Activated T-helper 9 cell treated with anti-CD3 and anti-CD28 coated beads, Interleukin-2, amount 50 U/mL, for 16 hours (primary cell): Measurements from ENCODE around the gene ANXA5.
A peak's percentile ranks its signal among the peaks of the same experiment; 100 is the strongest.
"Not testable (repeated sequence)": the region's sequence is repeated elsewhere in the genome, so short reads cannot be mapped to it uniquely, and the experiment has no call there.

Experiments used
- DNase-seq: peaks from one replicate; pipeline ENCODE4 v3.0.0-alpha.2; 2020; ENCODE audit warnings: low read depth

The ANXA5 gene

DNA sequence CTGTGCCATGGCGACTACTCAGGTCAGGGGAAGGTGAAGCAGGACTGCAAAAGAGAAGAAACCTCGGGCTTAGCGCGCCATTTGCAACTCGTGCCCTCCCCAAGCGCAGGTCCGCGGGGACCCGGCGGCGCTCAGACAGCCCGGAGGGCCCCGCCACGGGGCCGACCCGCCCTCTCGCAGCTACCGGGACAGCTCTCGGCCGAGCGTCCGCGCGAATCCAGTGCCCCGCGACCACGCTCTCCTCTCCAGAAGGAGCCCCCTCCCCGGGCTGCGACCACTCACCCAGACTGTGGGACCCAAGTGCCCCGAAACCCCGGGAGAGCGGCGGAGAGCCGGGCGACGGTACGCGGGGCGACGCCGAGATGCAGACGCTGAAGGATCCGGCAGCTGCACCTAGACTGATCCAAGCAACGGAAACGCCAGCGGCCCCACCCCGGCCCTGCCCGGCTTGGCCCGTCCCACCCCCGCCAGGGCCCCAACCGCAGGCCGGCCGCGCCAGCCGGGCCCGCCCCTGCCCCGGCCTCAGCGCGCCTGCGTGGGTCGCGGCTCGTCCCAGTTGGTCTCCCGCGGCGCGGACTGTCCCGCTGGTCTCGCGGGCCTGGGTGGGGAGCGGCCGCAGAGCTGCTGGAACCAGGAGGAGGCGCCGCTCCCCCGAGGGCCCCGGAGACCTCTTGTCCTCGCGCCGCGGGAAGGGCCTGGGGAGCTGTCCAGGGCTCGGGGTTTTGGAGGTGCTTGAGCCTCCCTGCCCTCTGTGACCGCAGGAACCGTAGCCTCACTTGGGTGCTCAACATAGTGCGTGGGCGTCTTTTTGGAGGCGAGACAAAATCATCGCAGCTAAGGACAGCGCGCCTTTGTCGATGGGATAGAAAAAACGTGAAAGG, at the start of gene ANXA5:
ANXA5 (minus strand) TSS at position 400 of the 881 bp plus-strand sequence; CDS start at position 9, 391 bp downstream.
- peak; percentile 46 for DNase-seq

DNA sequence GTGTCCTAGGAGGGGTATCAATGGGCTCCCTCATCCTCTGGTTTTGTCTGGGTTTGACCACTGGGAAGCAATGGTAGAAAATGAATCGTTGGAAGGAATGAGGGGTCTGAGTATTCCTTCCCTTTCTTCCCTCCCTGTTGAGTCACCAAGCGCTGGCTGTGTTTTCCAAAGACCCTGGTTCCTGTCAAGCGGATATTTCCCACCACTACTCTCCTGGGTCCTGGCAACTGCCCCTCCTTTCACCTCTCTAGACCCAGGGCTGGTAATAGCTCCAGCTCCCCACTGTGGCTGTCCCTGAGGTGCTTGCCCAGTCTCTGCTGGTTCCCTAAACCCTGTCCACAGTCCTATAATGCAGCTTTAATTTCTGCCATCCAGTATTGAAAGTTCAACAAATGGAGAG, 46.0 kb upstream of the ANXA5 start:
- DNase-seq: no peak

DNA sequence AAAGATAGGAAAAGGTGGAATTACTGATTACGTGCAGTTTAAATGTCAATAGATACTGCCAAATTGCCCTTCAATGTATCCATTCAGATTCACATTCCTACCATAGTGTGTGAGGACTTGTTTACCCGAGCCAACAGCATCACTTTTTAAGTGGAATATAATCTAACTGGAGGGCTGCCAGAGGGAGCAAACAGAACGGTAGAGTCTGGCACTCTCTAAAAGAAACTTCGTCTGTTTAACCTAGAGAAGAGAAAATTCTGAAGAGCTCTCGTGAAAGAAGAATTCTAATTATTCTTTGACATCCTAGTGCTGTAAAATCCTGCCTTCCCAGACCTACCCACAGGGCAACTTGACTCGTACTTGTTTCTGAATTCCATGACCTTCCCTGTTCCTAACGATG, 45.0 kb upstream of the ANXA5 start:
- no peak for DNase-seq

DNA sequence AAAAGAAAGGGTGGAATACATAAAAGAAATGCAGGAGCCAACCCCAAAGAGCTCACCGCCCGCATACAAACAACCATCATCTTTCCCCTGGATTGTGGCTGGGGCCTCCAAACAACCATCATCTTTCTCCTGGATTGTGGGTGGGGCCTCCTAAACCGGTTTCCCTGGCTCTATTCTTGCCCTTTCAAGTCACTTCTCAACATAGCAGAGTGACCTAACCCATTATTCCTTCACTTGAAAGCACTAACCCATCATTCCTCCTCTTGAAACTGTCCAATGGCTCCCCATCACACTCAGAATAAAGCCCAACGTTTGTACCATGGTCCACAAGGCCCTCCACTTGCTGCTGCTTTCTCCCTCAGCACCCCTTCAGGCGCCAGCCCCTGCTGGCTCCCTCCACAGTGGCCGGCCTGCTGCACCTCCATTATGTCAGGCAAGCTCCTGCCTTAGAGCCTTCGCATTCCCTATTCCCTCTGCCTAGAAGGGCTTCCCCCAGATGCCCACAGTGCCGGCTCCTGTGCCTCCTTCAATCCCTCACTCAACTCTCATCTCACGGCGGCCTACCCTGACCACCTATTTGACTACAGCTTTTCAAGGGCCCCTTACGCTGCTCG, 44.1 kb upstream of the ANXA5 start:
- DNase-seq: no peak

DNA sequence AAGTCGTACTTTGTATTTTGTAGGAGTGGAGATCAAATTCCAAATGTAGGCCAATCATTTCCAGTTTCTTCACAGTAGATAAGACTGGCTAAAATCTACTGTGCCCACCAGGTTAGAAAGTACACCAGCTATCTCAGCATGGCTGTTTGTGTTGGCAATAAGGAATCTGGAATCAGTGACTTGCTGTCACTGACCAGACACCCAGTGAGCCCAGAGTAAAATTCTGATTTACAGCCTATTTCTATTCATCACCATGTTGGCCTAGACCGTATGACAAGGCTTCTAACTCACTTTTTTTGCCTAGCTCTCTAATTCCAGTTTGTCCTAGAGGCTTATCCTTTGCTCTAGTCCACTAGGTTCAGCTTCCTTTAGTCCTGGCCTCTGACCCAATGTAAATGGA, 42.8 kb upstream of the ANXA5 start:
- no peak for DNase-seq

DNA sequence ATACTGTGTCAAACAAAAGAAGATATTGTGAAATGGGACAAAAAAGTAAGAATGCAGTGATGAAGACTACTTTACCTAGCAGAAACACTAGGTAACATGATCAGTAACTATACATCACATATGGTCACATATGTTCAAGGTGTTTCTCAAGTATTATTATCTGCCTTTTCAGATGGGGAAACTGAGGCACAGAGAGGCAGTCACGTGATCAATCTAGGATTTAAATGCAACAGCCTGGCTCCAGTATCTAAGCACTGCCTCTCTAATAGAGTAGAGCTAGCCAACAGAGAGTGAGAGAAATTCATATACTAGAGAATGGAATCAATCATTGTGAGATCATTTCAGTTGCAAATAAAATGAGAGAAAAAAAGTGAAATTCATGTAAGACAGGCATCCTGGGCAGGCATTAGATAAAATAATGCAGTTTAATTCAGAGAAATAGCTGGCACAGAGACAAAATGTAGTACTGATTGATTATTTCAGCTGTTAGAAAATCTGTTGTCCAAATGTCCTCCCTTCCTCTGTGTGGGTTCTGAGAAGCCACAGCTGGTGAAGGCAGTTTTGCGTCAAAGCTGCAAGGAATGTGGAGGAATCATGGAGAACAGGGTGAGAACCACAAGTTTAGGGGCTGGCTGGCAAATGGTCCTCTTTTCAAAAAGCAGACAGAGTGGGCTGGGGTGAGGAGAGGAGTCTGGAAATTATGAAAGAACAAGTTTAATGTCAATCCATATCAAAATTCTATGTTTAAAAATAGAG, 42.2 kb upstream of the ANXA5 start:
- DNase-seq: no peak

DNA sequence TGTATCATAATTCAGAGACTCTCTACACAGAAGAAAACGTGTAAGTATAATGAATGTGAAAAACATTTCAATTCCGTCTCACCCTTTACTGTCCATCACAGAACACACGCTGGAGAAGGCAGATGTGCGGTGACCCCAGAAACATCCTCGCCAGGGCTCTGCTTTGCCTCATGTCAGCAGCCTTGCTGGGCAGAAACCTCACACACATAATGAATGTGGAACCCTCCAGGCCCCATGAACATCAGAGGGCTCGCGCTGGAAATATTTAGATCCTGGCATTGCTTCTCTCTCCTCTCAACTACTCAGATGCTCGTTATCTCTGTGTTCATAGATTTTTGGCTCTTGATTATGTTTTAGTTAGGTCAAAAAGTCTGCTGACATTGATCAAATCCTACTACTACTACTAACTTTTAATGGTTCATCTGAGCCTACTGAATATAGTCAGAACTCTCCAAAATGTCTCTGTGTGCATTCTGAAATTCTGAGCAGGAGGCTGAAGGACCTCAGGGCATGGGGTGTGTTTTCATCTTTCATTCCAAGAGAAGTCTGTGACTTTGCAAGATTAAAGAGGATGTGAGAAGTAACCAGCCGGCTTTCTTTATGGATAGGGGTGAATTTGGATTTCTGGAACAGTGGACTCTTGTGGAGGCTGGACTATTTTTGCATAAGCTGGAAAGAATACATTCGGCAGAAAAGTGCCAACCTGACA, 41.2 kb upstream of the ANXA5 start:
- no peak for DNase-seq

DNA sequence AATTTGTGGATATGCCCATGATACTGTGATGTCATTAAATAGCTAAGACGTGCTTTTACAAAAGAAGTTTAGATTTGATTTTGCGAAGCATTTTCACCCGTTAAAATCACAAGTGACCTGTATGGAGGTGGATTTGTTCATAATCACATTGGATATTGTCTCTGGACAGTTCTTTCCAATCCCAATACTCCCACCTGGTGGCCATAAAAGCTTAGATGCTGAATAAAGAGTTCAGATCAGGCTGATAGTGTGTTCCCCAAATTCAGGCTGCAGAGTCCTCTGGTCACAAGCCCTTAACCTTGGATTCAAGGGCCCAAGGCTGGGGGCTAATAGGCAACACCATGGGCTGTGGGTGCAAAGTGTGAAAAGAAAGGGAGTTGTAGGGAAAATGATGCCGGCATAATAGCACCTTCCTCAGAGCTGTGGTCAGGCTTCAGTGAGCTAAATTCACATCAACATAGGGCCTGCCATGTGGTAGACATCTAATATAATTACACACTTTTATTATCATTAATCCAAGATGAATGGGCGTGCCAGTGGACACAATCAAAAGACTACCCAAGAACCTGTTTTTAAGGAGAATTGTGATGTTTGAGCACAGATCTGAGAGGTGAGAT, 40.1 kb upstream of the ANXA5 start:
- DNase-seq: no peak

DNA sequence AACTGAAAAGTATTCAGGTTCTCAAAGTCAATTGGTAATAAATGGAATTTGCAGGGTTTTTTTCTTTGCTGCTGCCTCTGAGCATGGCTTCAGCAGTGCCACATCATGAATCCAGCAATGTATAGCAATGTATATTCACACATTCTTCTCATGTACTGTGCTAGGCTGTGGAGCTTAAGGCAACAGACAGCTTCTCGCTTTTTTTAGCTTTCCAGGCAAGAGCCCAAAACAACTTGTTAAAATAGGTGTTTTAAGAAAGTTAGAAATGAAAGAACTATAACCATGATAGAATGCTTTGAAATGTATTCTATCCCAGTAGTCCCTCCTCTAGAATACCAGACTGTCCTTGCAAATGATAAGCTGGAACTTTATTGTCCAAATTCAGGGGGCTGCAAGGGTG, 37.8 kb upstream of the ANXA5 start:
- no peak for DNase-seq

DNA sequence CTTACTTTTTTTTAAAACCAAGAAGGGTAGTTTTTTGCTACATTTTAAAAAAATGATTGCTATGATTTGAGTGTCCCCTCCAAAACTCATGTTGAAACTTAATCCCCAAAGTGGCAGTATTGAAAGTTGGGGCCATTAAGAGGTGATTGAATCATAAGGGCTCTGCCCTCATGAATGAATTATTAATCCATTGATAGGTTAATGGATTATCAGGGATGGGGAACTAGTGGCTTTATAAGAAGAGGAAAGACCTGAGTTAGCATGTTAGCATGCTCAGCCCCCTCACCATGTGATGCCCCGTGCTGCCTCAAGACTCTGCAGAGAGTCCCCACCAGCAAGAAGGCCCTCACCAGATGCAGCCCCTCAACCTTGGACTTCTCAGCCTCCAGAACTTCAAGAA, 37.2 kb upstream of the ANXA5 start:
- no peak for DNase-seq

DNA sequence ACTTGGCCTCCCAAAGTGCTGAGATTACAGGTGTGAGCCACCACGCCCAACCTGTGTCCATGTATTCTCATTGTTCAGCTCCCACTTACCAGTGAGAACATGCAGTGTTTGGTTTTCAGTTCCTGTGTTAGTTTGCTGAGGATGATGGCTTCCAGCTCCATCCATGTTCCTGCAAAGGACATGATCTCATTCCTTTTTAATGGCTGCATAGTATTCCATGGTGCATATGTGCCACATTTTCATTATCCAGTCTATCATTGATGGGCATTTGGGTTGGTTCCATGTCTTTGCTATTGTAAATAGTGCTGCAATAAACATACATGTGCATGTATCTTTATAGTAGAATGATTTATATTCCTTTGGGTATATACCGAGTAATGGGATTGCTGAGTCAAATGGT, 33.0 kb upstream of the ANXA5 start:
- DNase-seq: not testable (repeated sequence)

DNA sequence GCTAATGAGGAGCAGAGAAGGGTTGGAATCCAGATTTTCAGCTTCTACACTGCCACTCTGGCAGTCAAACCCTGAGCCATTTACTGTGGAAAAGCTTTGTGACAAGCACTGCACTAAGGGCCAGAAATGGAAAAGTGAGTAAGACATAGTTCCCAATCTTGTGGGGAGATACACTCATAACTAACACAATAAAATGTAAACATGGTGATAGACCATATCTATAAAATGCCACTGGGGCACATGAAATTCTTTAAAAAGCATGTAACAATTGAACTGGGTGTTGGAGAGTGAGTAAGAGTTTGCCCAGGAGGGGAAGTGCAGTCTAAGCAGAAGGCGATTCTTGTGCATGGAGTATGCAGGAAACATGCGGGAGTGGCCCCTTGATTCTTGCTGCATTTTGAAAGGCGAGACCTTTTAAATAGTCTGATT, 32.0 kb upstream of the ANXA5 start:
- DNase-seq: no peak

DNA sequence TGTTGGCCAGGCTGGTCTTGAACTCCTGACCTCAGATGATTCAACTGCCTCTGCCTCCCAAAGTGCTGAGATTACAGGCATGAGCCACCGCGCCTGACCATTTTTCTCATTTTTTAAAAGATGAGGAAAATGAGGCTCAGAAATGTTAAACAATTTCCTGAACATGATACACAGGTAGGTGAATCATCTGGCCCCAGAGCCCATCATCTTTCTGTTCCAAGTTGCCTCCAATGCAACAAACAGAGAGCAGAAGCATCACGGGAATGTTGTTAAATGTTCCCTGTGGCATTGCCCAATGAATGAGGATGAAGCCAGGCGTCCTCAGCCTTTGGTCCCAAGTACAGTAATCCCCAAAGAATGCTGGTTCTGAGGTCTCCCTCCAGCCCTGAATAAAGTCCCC, 31.3 kb upstream of the ANXA5 start:
- DNase-seq: no peak

DNA sequence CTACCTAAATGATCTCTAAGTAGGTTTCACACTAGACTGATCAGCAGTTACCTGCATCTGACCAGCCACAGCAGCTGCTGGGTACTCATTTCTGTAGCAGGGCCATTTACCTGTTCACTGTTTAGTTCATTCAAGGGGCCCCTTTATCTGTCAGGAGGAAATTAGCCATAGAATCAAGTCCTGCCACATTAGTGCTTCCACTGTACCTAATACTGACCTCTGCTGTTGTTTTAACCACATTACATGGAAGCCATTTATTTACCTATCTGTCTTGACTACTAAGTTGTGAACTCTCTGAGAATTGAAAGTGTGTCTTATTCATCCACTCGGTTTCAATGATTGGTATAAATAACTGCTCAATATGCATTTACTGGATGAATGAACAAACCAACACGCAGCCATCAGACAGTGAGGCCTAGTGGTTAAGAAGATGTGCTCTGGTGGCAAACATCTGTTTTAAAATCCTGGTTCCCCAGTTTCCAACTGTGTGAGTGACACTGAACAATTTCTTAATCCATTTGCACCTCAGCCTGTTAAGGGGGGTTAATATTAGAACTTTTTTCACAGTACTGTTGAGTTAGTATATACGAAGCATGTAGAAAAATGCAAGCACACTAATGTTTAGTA, 30.0 kb upstream of the ANXA5 start:
- no peak for DNase-seq

DNA sequence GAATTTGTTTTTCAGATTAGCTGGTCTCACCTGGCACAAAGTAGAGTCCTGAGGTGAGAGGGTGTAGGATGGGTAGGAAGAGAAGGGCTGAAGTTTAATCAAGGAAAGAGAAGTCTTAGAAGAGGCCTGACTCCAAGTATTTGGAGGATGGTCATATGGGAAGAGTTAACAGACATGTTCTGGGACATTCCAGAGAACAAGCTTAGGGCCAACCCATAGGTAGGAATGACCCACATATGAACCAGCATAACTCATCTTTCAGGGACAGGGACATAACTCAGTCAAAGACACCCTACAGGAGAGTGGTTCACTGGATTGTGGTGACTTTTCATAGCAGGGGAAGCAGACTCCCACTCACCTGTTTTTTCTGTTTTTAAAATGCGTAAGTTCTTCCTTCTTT, 27.9 kb upstream of the ANXA5 start:
- no peak for DNase-seq

DNA sequence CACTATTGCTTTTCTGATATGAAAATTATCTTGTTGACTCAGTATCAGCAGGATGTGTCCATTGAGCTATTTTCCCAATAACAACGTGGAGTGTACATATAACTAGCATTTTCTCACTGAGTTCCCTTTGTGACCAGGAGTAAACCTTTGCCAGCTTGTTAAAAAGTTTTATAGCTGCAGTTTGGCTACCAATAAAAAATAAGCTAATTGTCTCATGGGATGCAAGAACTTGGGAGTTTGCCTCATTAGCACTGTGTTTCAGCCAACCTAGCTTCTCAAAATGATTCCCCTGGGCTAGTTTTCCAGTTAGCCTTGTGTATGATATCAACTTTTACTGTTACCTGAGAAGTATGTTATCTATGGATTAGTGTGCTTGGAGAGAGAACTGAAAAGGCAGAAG, 24.9 kb upstream of the ANXA5 start:
- no peak for DNase-seq

DNA sequence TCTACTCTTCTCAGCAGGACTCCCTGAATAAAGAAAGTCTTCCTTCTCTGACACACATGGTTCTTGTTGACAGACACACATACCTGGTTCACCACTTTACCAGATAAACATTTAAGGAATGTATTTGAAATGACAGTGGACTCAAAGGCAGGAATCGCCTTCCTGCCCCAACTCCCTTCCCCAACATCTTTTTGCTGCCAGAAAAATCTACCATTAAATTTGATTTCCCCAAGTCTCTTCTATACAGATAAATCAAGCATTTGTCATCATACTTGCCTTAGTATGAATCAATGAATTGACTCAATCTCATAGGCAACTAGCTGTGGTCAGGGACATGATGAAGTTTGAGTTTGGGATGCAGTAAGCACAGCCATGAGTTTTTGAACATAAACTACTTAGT, 23.3 kb upstream of the ANXA5 start:
- no peak for DNase-seq

DNA sequence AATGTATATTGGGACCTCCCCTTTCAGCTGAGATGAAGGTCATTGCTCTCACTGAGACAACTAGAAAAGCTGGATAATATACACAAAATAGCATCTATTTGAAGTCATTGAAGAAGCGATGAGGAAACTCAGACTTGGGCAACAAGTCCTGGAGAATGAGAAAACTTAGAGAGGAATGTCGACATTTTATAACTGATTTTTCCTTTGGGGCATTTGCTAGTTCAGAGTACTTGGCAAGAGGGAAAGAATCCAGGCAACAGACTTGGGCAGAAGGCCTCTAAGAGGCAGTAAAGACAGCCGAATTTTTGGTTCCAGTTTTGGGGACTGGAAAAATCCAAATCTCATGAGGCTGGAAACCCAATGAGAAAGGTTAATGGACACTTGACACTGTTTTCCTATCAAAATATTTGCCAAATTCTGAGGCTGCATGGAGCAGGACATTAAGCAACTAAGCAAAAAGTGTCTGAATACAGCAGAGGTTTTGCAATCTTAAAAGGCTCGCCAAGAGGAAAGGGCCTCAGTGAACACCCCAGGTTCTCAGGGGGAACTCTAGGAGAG, 21.0 kb upstream of the ANXA5 start:
- DNase-seq: no peak

DNA sequence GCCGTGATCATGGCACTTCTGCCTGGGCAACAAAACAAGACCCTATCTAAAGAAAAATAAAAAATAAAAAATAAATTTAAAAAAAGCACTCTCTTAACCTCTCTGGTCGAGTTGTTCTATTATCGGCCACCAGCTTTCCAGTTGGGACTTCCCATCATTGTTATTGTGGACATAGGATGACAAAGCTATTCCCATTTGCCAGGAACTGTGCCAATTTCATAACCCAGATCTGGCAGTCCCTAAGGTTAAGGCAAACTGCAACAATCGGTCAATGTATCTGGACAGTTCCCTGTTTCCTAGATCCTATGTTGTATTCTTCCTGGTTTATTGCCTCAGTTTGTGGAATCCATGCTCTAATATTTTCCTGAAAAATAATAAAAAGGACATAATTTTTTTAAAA, 17.8 kb upstream of the ANXA5 start:
- no peak for DNase-seq

DNA sequence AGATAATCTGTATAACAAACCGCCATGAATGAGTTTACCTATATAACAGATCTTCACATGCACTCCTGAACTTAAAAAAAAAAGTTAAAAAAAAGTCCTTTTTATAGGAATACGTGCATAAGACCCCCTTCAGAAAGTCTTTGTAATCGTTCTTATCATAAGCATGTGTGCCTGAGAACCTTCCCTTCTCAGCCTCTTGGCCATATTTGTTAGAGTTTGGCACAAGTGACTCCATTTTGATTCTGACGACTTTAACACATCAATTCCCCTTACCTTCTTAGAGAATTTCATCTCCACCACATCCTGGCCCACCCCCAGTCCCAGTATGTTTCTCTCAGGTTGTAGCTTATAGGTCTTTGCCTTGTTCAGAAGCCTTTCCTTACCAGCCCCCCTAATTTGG, 16.0 kb upstream of the ANXA5 start:
- no peak for DNase-seq

DNA sequence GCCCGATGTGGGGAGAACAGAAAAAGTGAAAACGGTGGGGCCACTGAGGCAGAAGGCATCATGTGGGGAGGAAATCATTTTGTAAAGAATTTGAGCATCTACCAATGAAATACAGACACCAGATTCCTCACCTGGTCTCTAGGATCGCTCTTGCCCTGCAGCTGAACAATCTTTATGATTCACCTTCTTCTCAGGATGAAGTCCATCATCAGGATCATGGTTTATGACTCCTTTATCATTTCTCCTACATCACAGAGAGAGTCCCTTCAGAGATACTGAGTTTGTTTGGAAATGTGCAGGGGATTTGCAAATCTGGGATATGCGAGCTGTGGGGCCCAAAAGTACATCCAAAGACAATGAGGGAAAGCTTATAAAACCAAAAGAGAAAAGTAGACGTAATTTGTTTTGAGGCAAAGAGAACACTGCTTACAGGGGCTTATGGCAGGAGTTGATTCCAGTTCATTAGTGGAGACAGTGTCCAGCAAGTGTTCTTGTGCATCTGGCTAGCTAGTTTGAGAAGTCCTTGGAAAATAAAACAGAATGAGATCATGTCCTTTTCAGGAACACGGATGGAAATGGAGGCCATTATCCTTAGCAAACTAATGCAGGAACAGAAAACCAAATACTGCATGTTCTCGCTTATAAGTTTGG, 15.3 kb upstream of the ANXA5 start:
- DNase-seq: no peak
